ENCODE measurements around the gene DYNLT5.
"Not testable (repeated sequence)": the region's sequence is repeated elsewhere in the genome, so short reads cannot be mapped to it uniquely, and the experiment has no call there.

Gene DYNLT5

DNA sequence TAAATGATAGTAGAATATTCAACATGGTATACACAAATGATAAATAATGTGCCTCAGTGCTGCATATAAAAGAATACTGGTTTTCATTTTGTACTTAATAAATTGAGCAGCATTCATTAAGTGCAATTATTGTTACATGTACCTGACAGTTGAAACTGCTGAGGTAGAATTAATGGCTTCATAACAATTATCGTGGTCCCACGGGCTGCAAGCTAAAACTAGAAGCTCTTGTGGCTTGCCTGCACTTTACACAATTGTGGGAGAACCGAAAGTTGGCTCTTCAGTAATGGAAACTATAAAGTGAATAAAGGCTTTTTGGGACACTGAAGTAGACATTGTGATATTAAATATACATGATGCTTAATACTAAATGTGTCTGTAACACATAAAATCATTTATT, 25.6 kb downstream of the DYNLT5 start:
- intact Hi-C loops (cut with DNase I): no loop called here
- no peak for DNase-seq

DNA sequence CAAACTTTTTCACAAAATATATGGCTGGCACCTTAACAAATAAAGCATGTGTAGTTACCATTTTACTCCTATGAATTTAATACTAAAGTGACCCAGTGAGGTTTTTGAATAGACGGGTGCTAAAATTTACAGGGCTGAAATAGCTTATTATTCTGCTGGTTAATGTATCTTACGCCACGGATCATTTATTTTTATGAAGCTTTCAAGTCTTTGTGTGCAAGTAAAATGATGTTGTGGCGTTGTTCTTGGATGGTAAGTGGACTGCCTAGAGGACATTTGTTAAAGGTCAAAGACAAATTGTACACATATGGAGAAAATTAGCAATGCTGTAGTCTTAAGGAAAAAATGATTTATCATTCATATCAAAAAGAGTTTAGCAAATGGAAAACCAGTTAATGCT, 26.0 kb downstream of the DYNLT5 start:
- intact Hi-C loops (cut with DNase I): no loop called here

DNA sequence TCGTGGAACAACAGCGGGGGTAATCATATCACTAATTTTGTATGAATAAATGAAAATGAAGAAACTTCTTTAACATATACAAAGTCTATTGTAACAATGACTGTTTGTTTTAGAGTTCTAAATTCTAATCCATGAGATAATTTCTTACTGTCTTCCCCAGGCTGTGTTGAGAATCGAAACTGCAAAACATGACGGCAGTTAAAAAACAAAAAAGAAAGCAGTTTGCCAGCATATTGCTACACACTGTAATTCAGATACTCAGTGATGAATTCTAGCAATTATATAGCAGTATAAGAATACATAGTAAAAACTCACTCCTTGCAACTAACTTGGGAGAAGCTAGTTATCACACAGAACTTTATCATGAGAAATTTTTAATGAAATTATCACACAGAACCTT, 26.7 kb downstream of the DYNLT5 start:
- no peak for DNase-seq
- intact Hi-C loops (cut with DNase I): no loop called here

More for the DNA sequence above, 26.0 kb downstream of the DYNLT5 start:
- DNase-seq: no peak

DNA sequence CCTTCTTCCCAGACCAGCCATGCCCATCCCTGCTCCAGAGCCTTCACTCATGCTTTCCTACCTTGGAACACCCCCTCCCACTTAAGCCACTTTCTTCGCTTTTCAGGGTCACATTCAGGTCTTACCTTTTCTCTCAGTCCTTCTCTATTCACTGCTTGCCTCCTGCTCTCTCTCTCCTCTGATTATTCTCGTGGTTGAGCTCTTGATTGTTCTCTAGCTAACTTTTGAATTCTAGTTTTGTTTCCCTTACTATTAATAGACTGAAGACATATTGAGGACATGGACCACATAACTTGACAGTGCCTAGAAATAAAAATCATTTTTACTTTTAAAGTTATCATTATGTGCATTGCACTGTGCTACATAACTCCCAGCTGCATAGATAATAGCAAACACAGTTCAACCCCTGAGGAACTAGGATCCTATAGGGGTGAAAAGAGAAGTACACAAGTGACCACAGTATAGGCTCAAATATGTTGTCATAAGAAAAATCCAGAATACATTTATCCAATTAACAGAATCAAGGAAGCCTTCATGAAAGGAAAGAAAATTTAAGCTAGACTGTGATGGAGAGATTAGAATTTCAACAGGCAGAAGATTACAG, 27.3 kb downstream of the DYNLT5 start:
- intact Hi-C loops (cut with DNase I): no loop called here
- DNase-seq: no peak

DNA sequence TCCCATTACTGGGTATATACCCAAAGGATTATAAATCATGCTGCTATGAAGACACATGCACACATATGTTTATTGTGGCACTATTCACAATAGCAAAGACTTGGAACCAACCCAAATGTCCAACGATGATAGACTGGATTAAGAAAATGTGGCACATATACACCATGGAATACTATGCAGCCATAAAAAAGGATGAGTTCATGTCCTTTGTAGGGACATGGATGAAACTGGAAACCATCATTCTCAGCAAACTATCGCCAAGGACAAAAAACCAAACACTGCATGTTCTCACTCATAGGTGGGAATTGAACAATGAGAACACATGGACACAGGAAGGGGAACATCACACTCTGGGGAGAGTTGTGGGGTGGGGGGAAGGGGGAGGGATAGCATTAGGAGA, 33.5 kb downstream of the DYNLT5 start:
- intact Hi-C loops (cut with DNase I); DNase-seq: not testable (repeated sequence)

DNA sequence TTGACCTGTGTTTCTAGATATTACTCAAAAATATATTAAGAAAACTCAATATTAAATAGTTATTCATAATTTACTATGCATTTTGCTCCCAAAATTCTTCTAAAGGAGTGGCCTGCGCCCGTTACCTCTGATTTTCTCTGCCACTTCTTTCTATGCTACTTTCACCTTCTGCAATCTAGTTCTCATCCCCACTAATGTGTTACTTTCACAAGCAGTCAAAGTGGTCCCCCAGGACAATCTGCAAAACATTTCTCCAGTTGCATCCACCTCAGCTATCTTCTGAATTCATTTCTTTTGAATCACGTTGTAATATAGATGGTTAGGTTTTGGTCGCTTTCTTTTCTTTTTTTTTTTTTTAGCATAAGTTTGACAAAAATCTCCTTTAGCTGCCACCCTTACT, 35.4 kb downstream of the DYNLT5 start:
- intact Hi-C loops (cut with DNase I): no loop called here
- DNase-seq: no peak

DNA sequence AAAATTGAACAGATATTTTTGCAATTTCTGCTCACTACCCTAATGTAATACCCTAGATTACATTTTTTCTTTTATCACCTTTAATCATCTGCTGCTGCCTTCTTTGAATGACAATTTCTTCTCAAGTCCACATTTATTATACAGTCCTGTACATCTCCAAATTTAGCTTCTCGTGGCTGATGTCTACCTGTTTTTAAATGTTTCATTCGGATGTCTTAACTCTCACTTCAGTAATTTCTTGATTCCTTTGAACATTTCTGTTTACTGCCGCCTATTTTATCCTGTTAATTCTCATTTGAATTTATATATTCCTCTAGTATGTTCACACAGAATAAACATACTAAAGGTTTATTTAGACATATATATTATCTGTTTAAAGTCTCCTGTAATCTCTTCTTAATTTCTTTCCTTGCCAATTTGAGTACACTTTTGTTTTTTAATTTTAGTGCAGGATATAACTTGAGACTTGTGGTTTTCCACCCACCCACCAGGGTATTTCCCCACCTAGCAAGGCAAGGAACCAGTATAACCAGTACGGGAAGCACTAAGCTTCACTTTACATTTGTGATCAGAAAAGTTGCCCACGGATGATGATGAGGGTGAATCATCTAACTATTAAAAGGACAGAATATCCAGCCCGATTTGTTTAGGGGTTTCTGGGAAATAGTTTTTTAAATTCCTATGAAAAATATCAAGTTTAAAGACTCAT, 36.1 kb downstream of the DYNLT5 start:
- DNase-seq: no peak
- intact Hi-C loops (cut with DNase I): no loop called here

DNA sequence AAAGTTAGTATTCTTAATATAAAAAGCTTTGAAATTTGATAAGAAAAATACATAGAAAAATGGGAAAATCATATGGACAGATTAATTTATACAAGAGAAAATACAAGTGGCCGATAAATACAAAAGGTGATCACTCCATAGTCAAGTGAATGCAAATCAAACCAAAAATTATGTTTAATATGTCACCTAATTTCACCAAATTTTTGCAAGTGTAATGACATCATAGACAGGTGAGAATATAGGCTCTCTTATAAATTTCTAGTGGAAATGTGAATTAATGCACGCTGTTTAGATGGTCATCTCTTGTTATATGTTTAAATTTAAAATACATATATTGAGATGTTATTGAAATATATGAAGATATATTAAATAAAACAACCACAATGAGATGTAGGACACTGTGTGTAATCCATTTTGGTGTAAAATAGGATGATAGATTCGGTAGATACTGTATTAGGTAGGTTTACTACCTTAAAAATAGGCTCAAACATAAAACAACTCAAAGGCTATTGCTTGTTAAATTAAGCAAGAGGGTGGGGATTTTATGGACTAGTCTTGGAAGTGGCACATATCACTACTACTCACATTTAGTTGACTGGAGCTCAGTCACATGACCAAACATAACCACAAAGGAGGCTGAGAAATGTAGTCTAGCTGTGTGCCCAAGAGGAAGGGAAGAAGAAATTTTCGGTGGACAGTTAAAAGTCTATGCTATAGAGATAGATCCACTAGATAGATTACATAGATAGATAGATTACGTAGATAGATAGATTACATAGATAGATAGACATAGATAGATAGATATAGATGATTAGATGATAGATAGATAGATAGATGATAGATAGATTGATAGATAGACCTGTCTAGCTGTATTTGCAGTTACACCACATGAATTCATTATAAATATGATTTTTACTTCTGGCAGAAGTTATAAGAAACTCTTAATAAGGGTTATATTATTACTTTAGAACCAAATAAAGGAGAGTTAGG, 39.7 kb downstream of the DYNLT5 start:
- no peak for DNase-seq
- intact Hi-C loops (cut with DNase I): no loop called here

DNA sequence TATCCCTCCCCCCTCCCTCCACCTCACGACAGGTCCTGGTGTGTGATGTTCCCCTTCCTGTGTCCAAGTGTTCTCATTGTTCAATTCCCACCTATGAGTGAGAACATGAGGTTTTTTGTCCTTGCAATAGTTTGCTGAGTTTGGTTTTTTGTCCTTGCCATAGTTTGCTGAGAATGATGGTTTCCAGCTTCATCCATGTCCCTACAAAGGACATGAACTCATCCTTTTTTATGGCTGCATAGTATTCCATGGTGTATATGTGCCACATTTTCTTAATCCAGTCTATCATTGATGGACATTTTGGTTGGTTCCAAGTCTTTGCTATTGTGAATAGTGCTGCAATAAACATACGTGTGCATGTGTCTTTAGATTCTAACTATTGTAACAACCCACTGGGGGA, 43.6 kb downstream of the DYNLT5 start:
- DNase-seq; intact Hi-C loops (cut with DNase I): not testable (repeated sequence)

DNA sequence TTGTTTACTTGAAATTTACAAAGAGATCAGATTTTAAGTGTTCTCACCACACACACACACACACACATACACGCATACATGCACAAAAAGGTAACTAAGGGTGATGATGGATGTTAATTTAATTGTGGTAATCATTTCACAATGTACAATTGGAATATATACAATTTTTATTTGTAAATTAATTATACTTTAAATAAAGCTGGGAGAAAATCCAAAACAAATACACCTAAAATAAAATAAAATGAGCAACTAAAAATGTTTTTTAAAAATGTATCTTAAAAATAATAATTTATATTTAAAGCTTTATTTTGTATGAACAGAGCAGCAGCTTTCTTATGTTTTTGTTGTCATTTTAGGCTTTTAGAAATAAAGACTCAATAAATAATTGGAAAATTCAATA, 57.0 kb downstream of the DYNLT5 start:
- intact Hi-C loops (cut with DNase I): no loop called here
- DNase-seq: no peak

DNA sequence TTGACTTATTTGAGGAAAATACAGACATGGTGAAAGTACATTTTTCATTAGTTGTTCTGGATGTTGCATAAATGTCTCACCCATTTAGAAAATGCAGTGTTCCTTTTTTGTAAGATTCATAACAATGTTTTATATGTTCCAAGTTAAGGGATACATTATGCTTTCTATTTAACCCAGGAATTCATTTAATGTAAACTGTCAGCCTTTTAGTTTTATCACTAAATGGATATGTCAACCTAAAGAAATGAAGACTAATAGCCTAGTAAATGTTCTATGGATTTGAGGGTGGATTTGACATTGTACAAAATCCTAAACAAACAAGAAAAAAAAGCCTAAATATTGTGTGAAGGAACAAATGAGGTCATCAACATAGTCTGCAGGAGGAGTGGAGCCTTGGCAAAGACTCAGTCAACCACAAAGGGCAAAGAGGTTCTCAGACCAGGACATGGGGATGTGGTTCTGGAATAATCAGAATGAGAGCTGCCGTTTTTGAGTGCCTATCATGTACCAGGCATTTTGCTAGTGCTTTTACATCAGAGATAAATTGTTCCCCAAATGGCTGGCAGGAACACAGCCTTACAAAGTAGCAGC, 57.6 kb downstream of the DYNLT5 start:
- DNase-seq: no peak
- intact Hi-C loops (cut with DNase I): no loop called here

DNA sequence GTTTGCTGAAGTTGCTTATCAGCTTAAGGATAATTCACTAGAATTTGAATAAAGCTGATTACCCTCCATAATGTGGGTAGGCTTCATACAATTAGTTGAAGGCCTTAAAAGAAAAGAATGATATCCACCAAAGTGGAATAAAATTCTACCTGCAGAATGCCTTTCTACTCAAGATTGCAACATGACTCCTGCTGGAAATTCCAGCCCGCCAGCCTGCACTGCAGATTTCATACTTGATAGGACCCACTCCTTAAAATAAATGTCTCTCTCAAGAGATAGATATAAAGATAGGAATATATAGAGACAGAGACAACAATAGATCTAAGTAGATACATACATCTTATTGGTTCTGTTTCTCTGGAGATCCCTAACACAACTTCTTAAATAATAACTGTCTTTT, 72.5 kb downstream of the DYNLT5 start:
- intact Hi-C loops (cut with DNase I): no loop called here
- DNase-seq: no peak

Data from head of caudate nucleus (tissue), 42 donors.